ENCODE measurements around the gene MAP3K14.

Gene MAP3K14

DNA sequence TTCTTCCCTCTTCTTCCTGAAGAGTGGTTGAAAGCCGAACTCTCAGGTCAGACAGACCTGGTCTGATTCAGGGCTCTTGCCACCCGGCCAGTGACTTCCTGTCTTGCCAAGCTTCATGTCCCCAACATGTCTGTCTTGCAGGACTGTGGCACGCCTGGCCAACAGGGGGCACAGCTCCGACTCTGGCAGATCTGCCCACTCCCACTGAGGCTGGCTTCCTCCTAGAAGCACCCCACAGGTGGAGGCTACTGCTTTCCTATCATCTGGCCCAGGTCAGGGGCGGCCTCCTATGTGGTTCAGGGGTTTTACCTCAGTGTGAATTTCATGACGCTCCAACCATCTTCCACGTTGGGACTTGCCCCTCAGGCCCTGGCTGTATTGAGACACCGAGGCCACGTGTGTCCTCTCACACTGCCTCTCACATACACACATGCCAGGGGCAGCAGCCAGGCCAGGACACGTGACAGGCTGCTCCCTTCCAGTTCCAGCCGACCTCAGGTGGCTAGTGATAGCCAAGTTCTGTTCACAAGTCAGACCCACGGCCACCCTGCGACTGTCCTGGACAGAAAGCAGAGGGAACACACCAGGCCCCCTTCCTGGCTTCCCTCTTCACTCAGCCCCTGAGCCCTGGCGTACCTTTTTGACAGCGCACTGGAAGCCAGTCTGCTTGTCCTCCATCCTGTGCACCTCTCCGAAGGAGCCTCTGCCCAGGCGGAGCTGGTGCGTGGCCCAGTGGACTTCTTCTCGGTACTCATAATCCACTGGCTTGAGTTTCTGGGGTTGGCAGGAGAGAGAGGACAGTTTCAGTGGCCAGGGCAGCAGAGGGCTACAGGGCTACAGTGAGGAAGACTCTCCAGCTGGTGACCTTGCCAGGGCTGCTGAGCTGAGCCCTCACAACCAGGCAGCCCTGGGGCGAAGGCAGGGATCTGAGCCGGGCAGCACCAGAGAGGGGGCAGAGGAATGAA lies 32.4 kb downstream of the MAP3K14 start:
- Histone ChIP-seq H3K4me3 (no peak overlapping the region), H3K27ac (no peak overlapping the region), H3K9ac (ENCODE audit: insufficient read length) (no peak overlapping the region), H3K9me3 (ENCODE audit: low read depth, low read length) (no peaks in the 10 kb centered on the region), H3K36me3 (ENCODE audit: insufficient read depth, low read length) (no peaks in the 10 kb centered on the region)
- TF ChIP-seq EZH2 (IDR thresholded peaks at IDR 0.05) (no peak), FOXP2 (optimal IDR thresholded peaks at IDR 0.05; ENCODE audit: control extremely low read depth, extremely low read length, insufficient read depth) (no peak), POLR2AphosphoS5 (IDR thresholded peaks at IDR 0.05; ENCODE audit: borderline replicate concordance, low read depth, low read length) (no peak)
- DNase-seq (ENCODE audit: low read depth, low spot score): no peak

DNA sequence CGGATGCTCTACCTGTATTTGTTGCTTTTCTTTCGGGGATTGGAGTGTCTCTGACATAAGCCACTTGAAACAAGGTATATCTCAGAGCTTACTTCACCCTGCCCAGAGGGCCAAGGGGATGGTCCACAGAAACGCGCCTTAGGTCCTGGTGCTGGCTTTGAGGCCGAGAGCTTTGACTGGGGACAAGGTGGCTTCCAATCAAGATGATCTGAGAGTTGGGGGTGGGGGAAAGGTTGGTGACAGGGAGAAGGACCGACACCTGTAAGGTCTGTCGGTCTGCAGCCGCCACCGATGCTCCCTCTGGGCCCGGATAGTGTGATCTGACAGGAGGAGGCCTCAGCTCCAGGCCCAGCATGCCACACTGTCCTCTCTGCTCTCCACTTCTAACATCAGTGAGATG lies 33.1 kb downstream of the MAP3K14 start:
- H3K27ac ChIP-seq: no peak overlapping the region
- no peak overlapping the region for H3K4me3 ChIP-seq
- no peaks in the 10 kb centered on the region for H3K9me3 ChIP-seq (ENCODE audit: low read depth, low read length)
- no peaks in the 10 kb centered on the region for H3K36me3 ChIP-seq (ENCODE audit: insufficient read depth, low read length)
- no peak for DNase-seq (ENCODE audit: low read depth, low spot score)
- no peak for TF ChIP-seq POLR2AphosphoS5 (IDR thresholded peaks at IDR 0.05; ENCODE audit: borderline replicate concordance, low read depth, low read length)
- H3K9ac ChIP-seq (ENCODE audit: insufficient read length): no peak overlapping the region

DNA sequence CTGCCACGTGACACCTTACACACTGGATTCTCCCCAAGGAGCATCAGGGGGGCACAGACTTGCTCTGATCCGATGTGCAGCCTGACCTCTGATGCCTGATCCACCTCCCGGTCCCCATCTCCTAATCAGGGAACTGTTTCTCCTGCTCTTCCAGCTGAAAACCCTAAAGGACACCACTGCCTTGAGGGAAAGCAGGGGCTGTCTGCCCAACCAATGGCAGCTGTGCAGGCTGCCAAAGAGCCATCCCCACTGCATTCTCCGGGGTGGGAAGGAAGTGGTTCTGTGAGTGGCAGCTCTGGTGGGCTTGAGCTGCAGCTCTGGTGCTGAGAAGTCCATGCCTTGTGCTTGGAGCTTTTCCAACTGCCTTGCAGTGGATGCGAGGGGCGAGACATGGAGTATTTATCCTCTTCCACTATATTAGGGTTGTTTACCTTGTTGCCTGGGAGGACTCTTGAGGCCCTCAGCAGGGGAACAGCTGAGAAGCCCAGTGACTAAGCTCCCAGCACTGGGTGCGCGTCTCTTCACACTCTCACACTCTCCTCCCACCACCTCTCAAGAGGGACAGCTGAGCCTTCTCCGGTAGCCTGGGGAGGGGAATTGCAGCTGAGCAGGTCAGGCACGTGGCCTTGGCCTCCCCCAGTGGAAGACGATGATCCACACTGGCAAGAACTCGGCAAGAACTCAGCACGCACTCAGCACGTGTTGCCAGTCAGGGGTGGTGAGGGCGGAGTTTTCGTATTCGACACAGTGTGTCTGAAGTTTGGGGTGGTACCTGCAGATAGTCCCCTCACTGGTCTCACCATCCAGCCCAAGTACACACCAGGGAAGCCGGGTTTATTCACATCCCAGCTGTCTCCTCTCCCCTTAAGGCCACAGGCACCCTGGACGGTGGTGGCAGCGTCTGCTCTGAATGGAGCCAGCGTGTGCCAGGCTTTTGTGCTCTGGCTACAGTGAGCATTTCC lies 33.9 kb downstream of the MAP3K14 start:
- no peak for TF ChIP-seq FOXP2 (optimal IDR thresholded peaks at IDR 0.05; ENCODE audit: control extremely low read depth, extremely low read length, insufficient read depth)
- TF ChIP-seq EZH2 (IDR thresholded peaks at IDR 0.05): no peak
- TF ChIP-seq POLR2AphosphoS5 (IDR thresholded peaks at IDR 0.05; ENCODE audit: borderline replicate concordance, low read depth, low read length): no peak
- H3K36me3 ChIP-seq (ENCODE audit: insufficient read depth, low read length): no peaks in the 10 kb centered on the region
- H3K9me3 ChIP-seq (ENCODE audit: low read depth, low read length): no peaks in the 10 kb centered on the region
- no peak overlapping the region for H3K27ac ChIP-seq
- H3K4me3 ChIP-seq: no peak overlapping the region
- no peak for DNase-seq (ENCODE audit: low read depth, low spot score)
- H3K9ac ChIP-seq (ENCODE audit: insufficient read length): no peak overlapping the region

DNA sequence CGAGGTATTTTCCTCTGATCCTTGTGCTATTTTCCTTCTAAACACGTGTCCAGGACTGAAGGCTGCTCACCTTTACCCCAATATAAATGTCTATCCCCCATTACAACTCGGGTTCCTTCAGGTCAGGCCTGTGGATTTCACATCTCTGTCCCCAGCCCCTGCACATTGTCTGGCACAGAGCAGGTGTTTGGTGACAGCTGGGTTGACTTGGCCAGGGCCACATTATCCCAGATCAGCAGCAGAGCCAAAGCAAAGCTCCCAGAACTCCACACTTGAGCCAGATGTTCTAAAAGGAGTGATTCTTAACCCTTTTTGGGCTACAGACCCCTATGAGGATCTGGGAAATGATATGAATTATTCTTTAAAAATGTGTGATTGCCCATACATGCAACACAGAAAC lies 36.9 kb downstream of the MAP3K14 start:
- no peaks in the 10 kb centered on the region for H3K9me3 ChIP-seq (ENCODE audit: low read depth, low read length)
- H3K27ac ChIP-seq: no peak overlapping the region
- no peak for DNase-seq (ENCODE audit: low read depth, low spot score)
- no peaks in the 10 kb centered on the region for H3K36me3 ChIP-seq (ENCODE audit: insufficient read depth, low read length)
- TF ChIP-seq EZH2 (IDR thresholded peaks at IDR 0.05) (no peak), POLR2AphosphoS5 (IDR thresholded peaks at IDR 0.05; ENCODE audit: borderline replicate concordance, low read depth, low read length) (no peak), FOXP2 (optimal IDR thresholded peaks at IDR 0.05; ENCODE audit: control extremely low read depth, extremely low read length, insufficient read depth) (no peak)
- no peak overlapping the region for H3K9ac ChIP-seq (ENCODE audit: insufficient read length)
- H3K4me3 ChIP-seq: no peak overlapping the region

DNA sequence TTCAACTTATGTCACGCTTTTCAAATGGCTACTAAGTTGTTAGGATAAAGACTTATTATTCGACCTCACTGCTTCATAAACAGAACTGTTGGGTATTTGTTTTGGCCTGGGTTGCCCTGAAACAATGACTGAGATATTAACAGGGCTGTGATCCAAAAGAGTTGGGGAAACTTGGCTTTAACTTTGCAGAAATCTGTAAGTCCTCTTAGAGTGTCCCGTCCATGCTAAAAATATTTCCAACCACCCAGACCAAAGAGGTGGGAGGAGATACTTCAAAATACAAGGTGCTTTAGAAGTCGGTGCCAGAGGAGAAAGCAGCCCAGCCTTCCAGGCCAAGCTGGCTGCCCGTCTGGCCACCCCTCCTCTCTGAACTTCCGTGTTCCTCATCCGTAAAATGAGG lies 38.8 kb downstream of the MAP3K14 start:
- Histone ChIP-seq H3K27ac (no peak overlapping the region), H3K9me3 (ENCODE audit: low read depth, low read length) (no peaks in the 10 kb centered on the region), H3K4me3 (no peak overlapping the region), H3K9ac (ENCODE audit: insufficient read length) (no peak overlapping the region), H3K36me3 (ENCODE audit: insufficient read depth, low read length) (no peaks in the 10 kb centered on the region)
- DNase-seq (ENCODE audit: low read depth, low spot score): no peak
- TF ChIP-seq POLR2AphosphoS5 (IDR thresholded peaks at IDR 0.05; ENCODE audit: borderline replicate concordance, low read depth, low read length): no peak
- TF ChIP-seq EZH2 (IDR thresholded peaks at IDR 0.05): no peak
- no peak for TF ChIP-seq FOXP2 (optimal IDR thresholded peaks at IDR 0.05; ENCODE audit: control extremely low read depth, extremely low read length, insufficient read depth)

DNA sequence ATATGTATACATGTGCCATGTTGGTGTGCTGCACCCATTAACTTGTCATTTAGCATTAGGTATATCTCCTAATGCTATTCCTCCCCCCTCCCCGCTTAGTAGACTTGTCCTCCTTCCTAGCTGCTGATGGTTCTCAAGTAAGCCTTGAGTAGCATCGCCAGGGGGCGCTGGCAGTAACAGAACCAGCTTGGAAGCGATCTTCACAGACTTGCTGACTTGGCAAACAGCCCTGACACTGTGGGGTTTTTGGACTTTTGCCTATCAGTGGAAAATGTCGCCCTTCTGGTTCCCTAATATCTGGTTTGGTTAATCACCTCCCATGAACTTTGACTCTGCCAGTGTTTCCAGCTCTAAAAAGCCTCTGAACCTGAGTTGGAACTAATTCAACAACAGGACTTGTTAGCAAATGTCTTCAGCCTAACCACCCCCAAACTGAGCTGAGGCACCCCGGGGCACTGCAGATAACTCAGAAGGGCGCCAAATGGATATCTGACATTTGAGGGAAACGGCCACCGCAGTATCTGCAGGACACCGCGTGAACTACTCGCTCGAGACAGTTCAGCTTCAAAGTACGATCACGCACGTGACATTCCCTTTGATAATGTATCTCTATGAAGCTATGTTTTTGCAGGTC lies 39.5 kb downstream of the MAP3K14 start:
- Histone ChIP-seq H3K9ac (ENCODE audit: insufficient read length) (no peak overlapping the region), H3K36me3 (ENCODE audit: insufficient read depth, low read length) (no peaks in the 10 kb centered on the region), H3K9me3 (ENCODE audit: low read depth, low read length) (no peaks in the 10 kb centered on the region), H3K4me3 (no peak overlapping the region), H3K27ac (no peak overlapping the region)
- TF ChIP-seq FOXP2 (optimal IDR thresholded peaks at IDR 0.05; ENCODE audit: control extremely low read depth, extremely low read length, insufficient read depth) (no peak), POLR2AphosphoS5 (IDR thresholded peaks at IDR 0.05; ENCODE audit: borderline replicate concordance, low read depth, low read length) (0 out of 2 replicates have a peak, but pooled peaks have one; percentile 20)
- peak; percentile 83 for DNase-seq (ENCODE audit: low read depth, low spot score)

DNA sequence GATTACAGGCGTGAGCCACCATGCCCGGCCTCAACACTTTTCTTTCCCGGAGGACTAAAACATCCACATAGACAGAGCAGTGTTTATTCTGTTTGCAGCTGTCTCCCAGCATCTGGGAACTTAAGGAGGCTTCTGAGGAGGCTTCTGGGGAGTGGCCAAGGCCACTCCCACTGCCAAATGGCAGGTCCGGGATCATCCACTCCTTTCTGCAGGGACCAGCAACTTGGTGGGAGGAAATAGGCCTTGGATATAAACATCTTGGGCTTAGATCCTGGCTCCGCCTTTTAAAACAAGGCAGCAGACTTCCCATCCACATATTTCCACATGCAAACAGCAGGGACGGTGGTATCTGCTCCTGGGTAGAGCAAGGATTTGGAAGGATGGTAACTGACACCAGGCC lies 40.8 kb downstream of the MAP3K14 start:
- Histone ChIP-seq H3K27ac (no peak overlapping the region), H3K36me3 (ENCODE audit: insufficient read depth, low read length) (no peaks in the 10 kb centered on the region), H3K9me3 (ENCODE audit: low read depth, low read length) (no peaks in the 10 kb centered on the region), H3K4me3 (no peak overlapping the region), H3K9ac (ENCODE audit: insufficient read length) (no peak overlapping the region)
- TF ChIP-seq EZH2 (IDR thresholded peaks at IDR 0.05) (no peak), POLR2AphosphoS5 (IDR thresholded peaks at IDR 0.05; ENCODE audit: borderline replicate concordance, low read depth, low read length) (no peak), FOXP2 (optimal IDR thresholded peaks at IDR 0.05; ENCODE audit: control extremely low read depth, extremely low read length, insufficient read depth) (no peak)
- no peak for DNase-seq (ENCODE audit: low read depth, low spot score)

DNA sequence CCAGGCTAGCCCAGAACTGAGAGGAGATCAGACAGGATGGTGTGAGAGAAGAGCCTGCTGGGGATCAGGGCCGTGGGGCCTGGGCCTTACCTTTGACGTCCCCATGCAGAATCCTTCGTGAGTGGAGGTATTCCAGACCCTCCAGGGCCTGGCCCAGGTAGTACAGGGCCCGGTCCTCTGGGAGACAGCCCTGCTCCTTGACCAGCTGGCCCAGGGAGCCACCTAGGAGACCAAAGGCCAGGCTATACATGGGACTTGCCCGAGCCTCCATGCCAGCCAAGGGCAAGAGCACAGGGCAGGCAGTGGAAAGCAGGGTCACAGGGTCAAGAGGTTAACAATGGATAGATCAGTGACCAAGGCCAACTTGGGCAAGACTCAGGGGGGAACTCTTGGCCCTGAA lies 42.8 kb downstream of the MAP3K14 start:
- Histone ChIP-seq H3K27ac (no peak overlapping the region), H3K9me3 (ENCODE audit: low read depth, low read length) (no peaks in the 10 kb centered on the region), H3K4me3 (no peak overlapping the region), H3K36me3 (ENCODE audit: insufficient read depth, low read length) (no peaks in the 10 kb centered on the region), H3K9ac (ENCODE audit: insufficient read length) (no peak overlapping the region)
- TF ChIP-seq FOXP2 (optimal IDR thresholded peaks at IDR 0.05; ENCODE audit: control extremely low read depth, extremely low read length, insufficient read depth) (no peak), POLR2AphosphoS5 (IDR thresholded peaks at IDR 0.05; ENCODE audit: borderline replicate concordance, low read depth, low read length) (no peak), EZH2 (IDR thresholded peaks at IDR 0.05) (no peak)
- DNase-seq (ENCODE audit: low read depth, low spot score): no peak

Data from SK-N-MC (cell line).